GM19395 (cell line): Measurements from ENCODE around the gene ANKRD65.
"Not testable (repeated sequence)": the region's sequence is repeated elsewhere in the genome, so short reads cannot be mapped to it uniquely, and the experiment has no call there.

Source experiments
- ATAC-seq: cut with Tn5 transposase; IDR thresholded peaks from one replicate; pipeline ENCODE4 v1.9.1; 2021; ENCODE audit warnings: mild to moderate bottlenecking, moderate library complexity; ENCODE audit not compliant: unreplicated experiment

Gene ANKRD65

GRCh38 chr1:1430992-1431844, 10.1 kb upstream of the ANKRD65 start:
- ATAC-seq = no peak

- ATAC-seq = no peak
Measured at GRCh38 chr1:1430114-1430982, 9.3 kb upstream of the ANKRD65 start.

GRCh38 chr1:1429671-1430073, 8.6 kb upstream of the ANKRD65 start:
- no peak for ATAC-seq

DNA sequence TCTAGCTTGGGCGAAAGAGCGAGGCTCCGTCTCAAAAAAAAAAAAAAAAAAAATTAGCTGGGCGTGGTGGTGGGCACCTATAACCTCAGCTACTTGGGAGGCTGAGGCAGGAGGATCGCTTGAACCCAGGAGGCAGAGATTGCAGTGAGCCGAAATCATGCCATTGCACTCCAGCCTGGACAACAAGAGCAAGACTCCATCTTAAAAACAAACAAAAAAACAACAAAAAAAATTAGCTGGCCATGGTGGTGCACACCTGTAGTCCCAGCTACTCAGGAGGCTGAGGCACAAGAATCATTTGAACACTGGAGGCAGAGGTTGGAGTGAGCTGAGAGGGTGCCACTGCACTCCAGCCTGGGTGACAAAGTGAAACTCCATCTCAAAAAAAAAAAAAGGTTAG, 7.9 kb upstream of the ANKRD65 start:
- not testable (repeated sequence) for ATAC-seq

DNA sequence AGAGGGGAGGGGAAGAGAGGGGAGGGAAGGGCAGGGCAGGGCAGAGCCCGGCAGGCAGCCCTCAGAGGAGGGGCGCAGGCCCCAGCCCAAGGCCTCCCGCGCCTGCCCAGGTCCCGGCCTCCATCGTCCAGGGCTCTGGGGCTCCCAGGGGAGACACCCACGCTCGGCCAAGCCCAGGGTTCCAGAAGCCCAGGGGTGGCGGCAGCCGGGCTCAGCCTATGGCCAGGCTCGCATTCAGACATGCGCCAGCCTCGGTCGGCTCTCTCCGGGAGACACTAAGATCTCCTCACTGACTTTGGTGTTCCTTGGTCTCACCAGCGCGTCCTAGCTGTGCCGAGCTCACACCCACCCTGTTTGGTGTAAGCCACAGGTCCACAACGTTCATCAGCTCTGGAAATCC, 7.1 kb upstream of the ANKRD65 start:
- no peak for ATAC-seq

DNA sequence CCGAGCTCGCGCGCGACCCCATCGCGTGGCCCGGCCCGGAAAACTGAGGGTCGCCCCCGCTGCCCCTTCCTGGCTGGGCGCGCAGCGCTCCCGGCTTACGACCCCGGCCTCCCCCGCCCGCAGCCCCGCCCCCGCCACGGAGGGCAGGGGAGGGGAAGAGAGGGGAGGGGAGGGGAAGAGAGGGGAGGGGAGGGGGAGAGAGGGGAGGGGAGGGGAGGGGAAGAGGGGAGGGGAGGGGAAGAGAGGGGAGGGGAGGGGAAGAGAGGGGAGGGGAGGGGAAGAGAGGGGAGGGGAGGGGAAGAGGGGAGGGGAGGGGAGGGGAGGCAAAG, 6.7 kb upstream of the ANKRD65 start:
- ATAC-seq = no peak

DNA sequence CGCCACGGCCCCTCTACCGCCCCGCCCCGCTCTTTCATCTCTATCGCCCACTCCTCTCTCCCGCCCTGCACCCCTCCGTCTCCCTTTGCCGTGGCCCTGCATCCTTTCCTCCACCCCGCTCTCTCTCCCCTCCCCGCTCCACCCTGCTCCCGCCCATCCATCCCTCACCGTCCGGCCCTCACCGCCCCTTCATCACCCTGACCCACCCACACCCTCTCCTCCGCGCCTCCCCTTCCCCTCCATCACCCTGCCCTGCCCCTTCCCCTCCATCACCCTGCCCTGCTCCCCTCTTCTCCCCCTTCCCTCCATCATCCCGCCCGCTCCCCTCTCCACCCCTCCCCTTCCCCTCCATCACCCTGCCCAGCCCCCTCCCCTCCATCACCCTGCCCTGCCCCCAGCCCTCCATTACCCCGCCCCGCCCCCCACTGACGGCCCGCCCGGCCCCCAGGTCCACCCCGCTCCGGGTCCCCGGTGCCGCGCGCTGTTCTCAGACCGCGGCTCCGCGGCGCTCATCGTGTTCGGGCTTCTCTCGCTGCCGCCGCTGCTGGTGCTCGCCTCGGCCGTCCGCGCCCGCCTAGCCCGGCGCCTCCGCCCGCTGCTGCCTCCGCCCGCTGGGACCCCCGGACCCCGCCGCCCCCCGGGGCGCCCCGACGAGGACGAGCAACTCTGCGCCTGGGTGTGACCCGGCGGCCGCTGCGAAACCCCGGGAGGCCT, 6.2 kb upstream of the ANKRD65 start:
- ATAC-seq = no peak

GRCh38 chr1:1426496-1427105, 5.5 kb upstream of the ANKRD65 start:
- no peak for ATAC-seq

DNA sequence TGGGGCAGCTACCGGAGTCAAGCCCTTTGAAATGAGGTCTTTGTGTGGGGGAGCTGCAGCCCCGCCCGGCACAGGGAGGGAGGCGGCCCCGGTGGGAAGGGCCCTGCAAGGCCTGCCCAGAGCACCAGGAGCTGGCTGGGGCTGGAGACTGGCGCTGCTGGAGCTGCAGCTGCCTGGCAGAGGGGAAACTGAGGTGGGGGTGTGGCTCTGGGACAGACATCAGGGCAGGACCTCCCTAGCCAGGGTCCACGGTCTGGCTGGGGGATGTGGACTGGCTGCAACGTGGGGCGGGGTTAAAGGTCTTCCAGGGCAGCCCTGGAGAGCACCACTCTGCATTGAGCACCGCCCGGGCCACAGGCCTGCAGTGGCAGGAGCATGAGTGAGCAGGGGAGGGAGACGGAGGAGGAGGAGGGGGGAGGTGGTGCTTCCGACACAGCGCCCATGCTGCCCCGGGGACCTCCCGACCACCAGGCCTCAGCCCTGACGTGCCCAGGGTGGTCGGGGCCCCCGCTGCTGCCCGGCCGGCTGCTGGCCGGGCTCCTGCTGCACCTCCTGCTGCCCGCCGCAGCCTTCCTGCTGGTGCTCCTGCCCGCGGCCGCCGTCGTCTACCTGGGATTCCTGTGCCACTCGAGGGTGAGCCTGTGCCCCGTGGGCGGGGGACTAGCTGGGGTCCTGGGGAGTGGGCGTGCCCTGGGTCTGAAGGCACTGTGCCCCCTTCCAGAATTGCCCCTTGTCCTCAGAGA, 4.8 kb upstream of the ANKRD65 start:
- no peak for ATAC-seq

GRCh38 chr1:1425426-1425752, 4.3 kb upstream of the ANKRD65 start:
- ATAC-seq = no peak

DNA sequence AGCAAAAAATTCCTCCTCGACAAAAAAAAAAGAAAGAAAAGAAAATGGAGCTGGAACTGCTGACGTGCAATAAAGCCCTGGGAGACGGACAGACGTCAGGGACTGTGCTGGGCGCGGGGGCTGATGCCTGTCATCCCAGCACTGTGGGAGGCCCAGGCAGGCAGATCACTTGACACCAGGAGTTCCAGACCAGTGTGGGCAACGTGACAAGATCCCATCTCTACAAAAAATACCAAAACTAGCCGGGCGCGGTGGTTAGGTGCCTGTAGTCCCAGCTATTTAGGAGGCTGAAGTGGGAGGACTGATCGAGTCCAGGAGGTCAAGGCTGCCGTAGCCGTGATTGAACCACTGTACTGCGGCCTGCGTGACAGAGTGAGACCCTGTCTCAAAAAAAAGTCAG, 3.6 kb upstream of the ANKRD65 start:
- no peak for ATAC-seq

GRCh38 chr1:1423245-1423597, 2.1 kb upstream of the ANKRD65 start:
- ATAC-seq = no peak

GRCh38 chr1:1422465-1423244, 1.6 kb upstream of the ANKRD65 start:
- ATAC-seq = no peak

DNA sequence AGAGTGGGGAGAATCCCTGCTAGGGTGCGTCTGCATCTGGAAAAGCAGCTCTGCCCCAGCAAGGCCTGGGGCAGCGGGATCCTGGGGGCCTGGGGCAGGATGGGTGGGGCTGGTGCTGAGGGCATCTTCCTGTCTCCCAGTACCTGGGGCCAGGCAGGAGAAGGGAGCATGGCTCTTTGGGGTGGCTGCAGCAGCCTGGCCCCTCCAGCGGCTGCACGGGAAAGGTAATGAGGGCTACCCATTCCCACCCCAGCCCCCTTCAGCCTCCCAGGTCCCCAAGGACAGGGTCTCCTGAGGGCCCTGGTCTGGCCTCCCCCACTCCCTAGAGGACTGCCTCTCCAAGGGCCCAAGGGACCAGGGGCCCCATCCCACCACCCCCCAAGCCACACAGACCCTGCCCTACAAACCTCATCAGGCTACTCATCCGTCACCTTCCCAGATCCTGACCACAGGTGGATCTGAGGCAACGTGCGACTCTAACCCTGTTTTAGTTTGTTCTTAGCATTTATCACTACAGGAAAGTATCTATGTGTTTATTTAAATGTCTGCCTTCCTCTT, 910 bp upstream of the ANKRD65 start:
- ATAC-seq = no peak

- no peak for ATAC-seq
Measured at GRCh38 chr1:1420654-1421141, 378 bp downstream of the ANKRD65 start.

DNA sequence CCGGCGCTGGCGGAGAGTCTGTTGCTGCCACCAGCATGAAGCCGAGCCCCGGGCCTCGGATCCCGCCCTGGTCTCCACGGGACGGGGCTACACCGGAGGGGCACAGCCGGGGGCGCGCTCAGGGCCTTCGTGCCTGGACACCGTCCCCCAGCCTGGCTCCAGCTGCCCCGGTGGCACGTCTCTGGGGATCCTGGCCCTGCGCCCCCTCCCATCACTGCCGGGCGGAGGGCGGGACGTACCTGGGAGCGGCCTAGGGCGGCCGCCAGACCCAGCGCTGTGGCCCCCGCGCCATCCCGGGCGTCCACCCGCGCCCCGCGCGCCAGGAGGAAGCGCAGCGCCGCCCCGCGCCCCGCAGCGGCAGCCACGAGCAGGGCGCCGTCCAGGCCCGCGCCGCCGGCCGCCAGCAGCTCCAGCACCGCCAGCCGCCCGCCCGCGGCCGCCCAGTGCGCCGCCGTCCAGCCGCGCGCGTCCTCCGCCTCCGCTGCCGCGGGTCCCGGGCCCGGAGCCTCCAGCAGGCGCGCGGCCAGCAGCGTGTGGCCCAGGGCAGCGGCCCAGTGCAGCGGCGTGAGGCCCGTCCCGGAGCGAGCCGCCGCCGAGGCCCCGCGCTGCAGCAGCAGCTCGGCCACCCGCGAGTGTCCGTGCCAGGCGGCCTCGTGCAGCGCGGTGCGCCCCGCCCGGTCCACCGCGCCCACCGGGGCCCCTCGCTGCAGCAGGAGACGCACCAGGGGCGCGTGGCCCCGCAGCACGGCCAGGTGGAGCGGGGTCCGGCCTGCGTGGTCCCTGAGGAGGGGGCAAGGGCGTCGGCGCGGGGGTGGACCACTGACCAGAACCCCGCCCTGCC, 1.0 kb downstream of the ANKRD65 start:
- ATAC-seq = no peak

DNA sequence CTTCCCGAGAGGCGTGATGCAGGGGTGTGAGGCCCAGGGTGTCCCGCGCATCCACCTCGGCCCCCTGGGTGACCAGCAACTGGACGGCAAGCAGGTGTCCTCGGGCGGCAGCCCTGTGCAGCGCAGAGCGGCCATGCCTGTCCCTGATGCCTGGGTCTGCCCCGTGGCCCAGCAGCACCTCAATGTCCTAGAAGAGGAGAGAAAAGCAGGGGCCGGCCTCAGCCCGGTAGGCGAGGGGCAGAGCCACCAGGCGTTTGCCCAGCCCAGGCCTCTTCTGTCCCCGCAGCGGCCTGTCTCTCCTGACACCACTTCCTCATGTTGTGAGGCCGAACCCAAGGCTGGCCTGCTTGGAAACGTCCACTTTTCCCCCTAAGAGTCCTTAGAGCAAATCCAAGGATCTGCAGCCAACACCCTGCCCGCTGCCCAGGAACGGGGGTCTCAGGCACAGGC, 1.7 kb downstream of the ANKRD65 start:
- no peak for ATAC-seq
